GM20000 (cell line): ENCODE data around the gene AGAP1.

Experiments used
- DNase-seq: peaks from one replicate; pipeline ENCODE4 v3.0.0; 2012; ENCODE audit warnings: low spot score
- TF ChIP-seq, protein P1 (sequence below): IDR thresholded peaks from 2 replicates; pipeline ENCODE4 v1.5.1; 2012; ENCODE audit warnings: mild to moderate bottlenecking, control low read depth; ENCODE audit errors: extremely low read depth, missing control alignments

Gene AGAP1

DNA sequence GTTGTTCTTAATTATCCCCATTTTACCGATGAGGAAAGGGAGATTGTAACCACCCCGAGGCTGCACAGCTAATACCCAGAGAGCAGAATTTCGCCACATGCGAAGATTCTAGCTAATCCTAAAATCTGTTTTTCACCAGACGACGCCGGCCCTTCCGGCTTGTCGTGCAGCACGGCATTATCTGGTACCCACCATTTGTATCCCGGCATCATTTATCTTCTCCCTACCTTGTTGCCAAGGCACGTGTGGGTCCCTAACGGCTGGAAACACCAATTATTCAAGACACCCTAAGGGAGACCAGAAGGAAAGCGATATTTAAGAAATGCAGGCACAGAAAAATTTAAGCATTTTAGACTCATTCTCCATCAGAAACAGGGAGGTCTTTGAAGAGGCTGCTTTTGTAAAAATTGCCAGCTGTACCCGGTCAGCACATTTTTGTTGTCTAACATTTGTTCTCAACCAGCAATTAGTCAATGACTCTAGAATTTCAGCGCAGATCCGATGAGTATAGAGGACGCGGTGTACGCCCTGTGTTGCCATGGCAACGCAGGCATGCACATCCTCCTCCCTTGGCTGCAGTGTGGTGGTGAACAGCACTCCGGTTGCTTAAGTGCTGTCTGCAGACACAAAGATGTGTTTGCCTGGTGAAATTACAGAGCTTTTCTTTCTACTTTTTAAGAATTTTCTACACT, 111.6 kb downstream of the AGAP1 start:
- no peak for DNase-seq
- TF ChIP-seq, protein P1, sequence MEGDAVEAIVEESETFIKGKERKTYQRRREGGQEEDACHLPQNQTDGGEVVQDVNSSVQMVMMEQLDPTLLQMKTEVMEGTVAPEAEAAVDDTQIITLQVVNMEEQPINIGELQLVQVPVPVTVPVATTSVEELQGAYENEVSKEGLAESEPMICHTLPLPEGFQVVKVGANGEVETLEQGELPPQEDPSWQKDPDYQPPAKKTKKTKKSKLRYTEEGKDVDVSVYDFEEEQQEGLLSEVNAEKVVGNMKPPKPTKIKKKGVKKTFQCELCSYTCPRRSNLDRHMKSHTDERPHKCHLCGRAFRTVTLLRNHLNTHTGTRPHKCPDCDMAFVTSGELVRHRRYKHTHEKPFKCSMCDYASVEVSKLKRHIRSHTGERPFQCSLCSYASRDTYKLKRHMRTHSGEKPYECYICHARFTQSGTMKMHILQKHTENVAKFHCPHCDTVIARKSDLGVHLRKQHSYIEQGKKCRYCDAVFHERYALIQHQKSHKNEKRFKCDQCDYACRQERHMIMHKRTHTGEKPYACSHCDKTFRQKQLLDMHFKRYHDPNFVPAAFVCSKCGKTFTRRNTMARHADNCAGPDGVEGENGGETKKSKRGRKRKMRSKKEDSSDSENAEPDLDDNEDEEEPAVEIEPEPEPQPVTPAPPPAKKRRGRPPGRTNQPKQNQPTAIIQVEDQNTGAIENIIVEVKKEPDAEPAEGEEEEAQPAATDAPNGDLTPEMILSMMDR = no peak

DNA sequence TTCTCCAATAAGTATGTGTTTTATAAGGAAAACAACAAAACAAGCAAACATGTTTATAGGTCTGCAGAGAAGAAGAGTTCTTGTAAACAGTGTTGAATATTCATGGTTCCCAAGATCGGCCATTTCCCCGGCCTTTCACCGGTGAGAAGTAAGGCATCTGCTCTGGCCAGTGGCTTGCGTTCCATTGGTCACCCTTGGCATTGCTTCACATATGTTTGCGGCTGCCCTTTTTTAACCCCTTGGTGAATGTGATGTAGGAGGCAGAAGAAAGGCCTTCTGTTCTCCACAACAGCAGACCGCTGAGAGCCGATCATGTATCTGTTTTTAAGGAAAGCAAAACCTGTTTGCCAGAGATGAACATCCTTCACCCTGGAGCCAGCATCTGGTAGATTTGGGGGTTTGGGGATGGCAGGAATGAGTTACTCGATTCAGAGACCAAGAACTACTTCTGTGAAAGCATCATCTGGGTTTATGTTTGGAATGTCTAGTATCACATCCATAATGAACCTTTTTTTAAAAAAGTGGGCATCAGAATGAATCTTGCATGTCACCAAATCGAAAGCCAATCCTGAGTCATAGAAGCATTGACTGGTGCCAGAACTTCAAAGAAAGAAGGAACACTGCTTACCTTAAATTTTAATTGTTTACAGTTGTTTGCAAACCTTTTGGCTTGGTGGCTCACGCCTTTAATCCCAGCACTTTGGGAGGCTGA, 112.3 kb downstream of the AGAP1 start:
- no peak for DNase-seq
- TF ChIP-seq, protein P1 = no peak

DNA sequence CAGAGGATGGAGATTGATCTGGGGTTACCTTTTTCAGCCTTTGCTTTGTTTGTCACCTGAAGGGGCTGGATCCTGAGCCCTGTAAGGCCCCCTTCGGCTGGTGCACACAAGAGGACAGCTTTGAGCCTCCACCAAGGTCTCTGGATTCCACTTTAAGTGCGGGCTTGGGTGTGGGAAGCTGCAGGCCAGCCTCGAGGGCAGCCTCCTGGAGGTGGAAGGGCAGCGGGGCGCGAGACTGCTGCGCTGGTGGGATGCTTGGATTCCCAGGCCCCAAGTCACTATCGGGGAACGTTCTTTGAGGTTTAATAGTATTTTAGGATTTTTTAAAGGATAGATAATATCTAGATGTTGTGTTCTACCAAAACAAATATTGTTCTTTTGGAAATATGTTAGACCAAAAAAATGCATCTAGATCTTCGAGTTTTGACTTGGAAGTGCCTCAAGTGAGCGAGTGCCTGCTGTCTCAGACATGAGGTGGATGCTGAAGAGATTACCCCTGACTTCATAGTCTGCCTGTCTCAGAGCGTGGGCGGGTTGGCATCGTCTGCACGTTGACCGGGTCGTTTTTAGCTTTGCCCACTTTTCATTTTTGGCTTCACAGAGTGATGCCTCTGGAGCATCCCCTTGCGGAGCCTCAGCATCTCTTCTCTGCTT, 113.8 kb downstream of the AGAP1 start:
- DNase-seq = no peak

DNA sequence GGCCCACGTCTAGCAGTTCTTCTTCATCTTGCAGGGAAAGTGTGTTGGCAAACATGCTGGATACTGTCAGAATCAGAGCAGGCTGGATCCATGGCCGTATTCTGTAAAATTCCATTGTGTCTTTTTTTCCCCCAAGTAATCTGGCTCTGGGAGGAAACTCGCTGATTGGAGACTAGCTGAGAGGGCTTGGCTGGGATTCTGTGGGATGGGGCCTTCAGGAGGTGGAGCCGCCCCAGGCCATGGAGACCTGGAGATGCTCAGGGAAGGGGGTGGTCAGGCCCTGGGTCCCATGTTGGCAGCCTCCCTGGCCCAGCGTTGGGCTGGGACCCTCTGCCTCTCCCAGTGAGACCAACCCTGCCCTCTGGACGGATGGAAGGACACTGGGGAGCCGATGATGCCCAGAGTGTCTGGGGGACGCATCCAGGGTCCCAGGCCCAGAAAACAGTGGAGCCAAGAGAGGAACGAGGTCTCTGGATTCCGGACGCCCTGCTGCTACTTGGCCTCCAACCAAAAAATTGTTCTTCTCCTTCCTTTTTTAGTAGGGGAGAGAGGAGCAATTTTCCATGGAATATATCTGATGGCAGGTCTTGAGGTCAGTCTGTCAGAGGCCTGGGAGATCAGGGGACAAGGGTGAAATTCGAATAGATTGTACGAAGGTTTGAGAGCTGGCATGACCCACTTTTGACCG, 114.5 kb downstream of the AGAP1 start:
- DNase-seq = no peak
- TF ChIP-seq, protein P1 = no peak

More for the DNA sequence above, 113.8 kb downstream of the AGAP1 start:
- TF ChIP-seq, protein P1 = no peak

DNA sequence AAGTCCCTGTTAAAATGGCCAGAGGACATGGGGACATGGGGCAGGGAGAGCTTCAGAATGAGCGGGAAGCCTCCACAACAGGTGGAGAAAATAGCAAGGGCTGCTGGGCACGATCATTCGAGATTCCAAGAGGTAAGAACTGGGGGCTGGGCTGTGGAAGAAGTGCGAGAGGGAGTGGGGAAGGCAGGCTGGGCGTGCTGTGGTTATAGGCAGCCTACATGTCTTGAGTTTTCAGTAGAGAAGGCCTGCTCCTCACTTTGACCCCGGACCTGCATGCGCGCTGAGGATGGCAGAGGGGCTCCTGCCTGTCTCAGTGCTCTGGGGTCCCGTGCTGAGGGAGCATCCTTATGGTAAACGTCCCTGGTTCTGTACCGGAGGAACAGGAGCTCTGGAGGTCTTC, 115.5 kb downstream of the AGAP1 start:
- TF ChIP-seq, protein P1 = no peak
- no peak for DNase-seq

DNA sequence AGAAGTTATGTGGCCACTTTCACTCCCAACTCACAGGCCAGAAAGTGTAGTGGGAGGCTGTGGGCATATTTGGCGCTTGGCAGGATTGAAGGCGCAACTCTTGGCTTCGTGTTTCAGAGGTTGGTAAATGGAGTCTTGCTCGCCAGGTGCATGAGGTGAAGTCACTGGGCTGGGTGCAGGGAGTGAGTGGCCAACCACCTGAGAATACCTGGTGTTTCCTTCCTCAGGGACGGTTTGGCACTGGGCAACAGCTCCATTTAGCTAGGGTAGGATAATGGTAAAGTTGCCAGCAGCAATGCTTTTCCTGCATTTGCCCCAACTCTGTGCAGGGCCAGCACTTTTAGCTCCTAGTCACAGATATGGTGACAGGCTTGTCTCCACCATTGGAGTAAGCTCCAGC, 115.9 kb downstream of the AGAP1 start:
- TF ChIP-seq, protein P1 = no peak
- DNase-seq = no peak

- TF ChIP-seq, protein P1 = no peak
- no peak for DNase-seq
These were observed 116.9 kb downstream of the AGAP1 start for GRCh38 chr2:235610696-235611257.
